ENCODE measurements around the gene KCTD17.
A peak's percentile ranks its signal among the peaks of the same experiment; 100 is the strongest.

- TF ChIP-seq CTCF (IDR thresholded peaks at IDR 0.05; ENCODE audit: low read length) (peak; percentile 60), EZH2 (IDR thresholded peaks at IDR 0.05; ENCODE audit: borderline replicate concordance, low read length) (no peak)
These were observed 5.6 kb upstream of the KCTD17 start for GRCh38 chr22:37045958-37046357.
